Omental fat pad (tissue), 4 donors: ENCODE measurements around the gene ANKS1B. TPM values are rescaled to one million over a fixed set of nuclear protein-coding genes. Genes with fewer than 3 reads are reported as not detected.

Source experiments
- ATAC-seq: fragments of 150-250 bp; one replicate; pipeline ENCODE4 v1.9.1; 2016; ENCODE audit warnings: mild to moderate bottlenecking, moderate library complexity; ENCODE audit not compliant: low FRiP score
- DNase-seq: peaks from one replicate; pipeline ENCODE4 v3.0.0-alpha.2; 2019; ENCODE audit warnings: low spot score
- total RNA-seq, 4 donors: library from RNA; depleted of rRNA; stranded (reverse); fragments of >200 nt; gene quantifications; one replicate each; pipeline ENCODE4 v1.1.0, GENCODE V29; 2016
- TF ChIP-seq, protein P1 (sequence below), 3 donors: fragments of 450-650 bp; IDR thresholded peaks; one replicate each; pipeline ENCODE4 v1.5.1; 2016 to 2017; ENCODE audit warnings: antibody characterized with exemption in 3 of 3, mild to moderate bottlenecking in 3 of 3, moderate library complexity in 2 of 3

Gene ANKS1B
- total RNA-seq, 4 donors from 2014 or later, result 5.5 to 26.4 (median 7.6) TPM

DNA sequence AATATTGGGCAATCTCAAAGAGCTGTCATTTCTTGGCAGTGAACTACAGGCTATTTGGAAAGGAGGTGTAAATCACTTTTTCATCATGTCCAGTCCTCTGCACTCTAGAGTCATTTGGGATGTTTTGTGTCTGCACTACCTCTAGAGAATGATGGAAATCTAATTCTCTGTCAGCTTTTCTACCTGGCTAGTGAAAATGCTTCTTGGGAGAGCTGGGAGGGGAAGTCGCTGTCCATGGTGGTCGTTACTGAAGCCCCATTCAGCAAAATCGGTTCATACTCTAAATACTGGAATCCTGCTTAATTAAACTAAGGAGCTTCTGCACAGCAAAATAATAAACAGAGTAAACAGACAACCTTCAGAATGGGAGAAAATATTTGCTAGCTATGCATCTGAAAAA, 1087.8 kb downstream of the ANKS1B start:
- DNase-seq, result no peak
- ATAC-seq, result no peak
- TF ChIP-seq, protein P1, sequence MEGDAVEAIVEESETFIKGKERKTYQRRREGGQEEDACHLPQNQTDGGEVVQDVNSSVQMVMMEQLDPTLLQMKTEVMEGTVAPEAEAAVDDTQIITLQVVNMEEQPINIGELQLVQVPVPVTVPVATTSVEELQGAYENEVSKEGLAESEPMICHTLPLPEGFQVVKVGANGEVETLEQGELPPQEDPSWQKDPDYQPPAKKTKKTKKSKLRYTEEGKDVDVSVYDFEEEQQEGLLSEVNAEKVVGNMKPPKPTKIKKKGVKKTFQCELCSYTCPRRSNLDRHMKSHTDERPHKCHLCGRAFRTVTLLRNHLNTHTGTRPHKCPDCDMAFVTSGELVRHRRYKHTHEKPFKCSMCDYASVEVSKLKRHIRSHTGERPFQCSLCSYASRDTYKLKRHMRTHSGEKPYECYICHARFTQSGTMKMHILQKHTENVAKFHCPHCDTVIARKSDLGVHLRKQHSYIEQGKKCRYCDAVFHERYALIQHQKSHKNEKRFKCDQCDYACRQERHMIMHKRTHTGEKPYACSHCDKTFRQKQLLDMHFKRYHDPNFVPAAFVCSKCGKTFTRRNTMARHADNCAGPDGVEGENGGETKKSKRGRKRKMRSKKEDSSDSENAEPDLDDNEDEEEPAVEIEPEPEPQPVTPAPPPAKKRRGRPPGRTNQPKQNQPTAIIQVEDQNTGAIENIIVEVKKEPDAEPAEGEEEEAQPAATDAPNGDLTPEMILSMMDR (IDR thresholded peaks at IDR 0.05), result no peak

DNA sequence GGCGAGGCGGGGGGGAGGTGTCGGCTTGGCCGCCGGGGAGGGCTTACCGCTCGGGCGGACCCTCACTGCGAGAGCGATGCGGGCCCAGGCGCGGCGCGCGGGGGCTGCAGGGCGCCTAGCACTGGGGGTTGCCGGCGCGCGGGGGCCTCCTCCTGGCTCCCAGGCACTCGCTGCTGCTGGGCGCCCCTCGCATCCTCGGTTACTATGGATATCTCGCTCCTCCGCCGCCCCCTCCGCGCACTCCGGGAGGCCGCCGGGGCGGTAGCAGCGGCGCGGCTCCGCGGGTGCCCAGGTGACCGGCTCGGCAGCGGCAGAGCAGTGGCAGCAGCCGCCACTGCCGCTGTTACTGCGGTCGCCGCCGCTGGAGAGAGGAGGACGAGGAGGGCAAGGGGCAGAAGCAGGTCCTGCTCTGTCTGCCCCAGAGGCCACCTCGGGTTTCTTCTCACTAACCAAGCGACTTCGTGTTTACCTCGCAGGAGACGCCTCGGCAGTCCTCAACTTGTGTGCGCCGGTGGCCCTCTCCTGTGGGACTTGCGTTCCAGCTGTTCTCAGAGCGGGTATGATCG, 1089.6 kb downstream of the ANKS1B start:
- peak; percentile 16 for ATAC-seq
- TF ChIP-seq, protein P1 (IDR thresholded peaks at IDR 0.05), result no peak
- DNase-seq, result no peak

DNA sequence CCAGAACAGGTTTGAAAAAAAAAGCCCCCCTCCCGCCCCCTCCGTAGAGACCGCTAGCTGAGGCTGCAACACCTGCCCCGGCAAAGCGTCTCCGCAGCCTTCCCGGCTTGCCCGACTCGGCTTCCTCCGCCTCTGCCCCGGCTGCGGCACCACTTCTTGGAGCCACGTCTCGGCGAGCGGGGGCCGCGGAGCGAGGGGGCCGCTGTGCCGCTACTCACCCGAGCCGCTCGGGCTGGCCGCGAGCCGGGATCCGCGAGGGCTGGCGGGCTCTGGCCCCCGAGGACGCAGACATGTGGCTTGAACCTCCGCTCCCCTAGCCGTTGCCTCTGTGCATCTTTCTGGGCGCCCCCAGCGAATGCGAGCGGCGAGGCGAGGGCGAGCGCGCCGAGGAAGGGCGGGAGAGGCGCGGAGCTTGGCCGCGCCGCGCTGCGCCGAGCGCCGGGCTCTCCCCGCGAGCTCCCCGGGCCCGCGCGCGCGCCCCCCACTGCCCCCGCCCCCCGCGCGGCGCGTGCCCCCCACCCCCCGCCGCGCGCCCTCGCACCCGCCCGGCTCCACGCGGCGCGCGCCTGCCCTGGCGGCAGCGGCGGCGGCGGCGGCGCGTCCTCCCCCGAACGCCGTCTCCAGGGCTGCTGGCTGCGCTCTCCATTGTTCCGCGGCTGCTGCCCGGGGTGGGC, 1090.2 kb downstream of the ANKS1B start:
- TF ChIP-seq, protein P1 (IDR thresholded peaks at IDR 0.05), result no peak
- no peak for DNase-seq

DNA sequence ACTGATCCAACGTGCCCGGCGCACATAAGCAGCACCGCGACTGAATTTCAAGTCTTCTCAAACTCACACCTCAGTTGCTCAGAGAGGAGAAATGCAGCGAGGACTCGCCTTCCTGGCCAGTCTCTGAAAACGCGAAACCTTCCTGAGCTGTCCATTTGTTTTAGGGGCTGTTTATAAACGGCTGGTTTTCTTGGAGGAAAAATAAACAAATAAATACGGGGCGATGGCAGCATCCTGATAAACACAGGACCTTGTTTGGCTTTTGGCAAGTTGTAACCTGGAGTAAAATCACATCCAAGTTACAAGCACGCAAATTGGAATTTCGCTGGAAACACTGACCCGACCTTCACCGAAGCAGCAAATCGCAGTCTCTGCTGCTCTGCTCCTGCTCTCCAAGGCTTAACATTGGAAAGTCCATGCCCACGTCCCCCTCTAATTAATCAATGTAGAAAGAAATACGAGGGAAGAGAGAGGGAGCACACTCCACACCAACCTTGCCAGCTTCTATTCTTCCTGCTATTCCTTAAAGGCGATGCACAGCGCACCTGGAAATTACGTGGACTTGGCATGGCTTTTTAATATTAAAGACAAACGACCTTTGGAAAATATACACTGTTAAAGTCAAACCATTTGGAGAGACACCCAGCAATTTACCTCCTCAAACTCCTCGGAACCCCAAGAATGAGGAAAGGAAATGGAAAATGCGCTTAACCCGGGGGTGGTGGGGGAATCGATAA, 1090.9 kb downstream of the ANKS1B start:
- ATAC-seq (peak; percentile 29), DNase-seq (no peak)
- TF ChIP-seq, protein P1 (IDR thresholded peaks at IDR 0.05), result no peak

More for the DNA sequence above, 1090.2 kb downstream of the ANKS1B start:
- peak; percentile 60 for ATAC-seq

DNA sequence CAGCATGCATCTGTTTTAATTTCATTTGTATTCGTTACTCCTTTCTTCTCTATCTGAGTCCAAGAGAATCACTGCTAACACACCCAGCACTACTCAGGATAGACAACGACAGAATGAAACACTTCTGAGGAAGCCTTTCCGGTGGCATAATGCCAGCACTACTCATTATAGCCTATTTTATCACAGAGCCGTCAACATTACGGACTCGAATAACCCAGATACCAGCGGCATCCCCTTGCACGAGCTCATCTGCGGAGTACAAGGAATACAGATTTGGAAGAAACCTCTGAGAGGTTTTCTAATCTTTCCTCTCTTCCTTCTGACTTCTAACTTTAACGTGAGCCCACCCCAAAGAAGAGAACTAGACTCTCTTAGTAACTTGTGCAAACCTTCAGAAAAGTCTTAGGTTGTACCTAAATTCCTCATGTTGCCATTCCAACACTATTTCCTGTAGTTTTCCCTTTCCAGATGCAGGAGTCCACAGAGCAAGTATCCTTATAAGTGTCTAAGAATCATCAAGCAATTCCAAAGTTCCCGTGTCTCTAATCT, 1091.5 kb downstream of the ANKS1B start:
- no peak for DNase-seq
- ATAC-seq, result no peak
- TF ChIP-seq, protein P1 (IDR thresholded peaks at IDR 0.05), result no peak

DNA sequence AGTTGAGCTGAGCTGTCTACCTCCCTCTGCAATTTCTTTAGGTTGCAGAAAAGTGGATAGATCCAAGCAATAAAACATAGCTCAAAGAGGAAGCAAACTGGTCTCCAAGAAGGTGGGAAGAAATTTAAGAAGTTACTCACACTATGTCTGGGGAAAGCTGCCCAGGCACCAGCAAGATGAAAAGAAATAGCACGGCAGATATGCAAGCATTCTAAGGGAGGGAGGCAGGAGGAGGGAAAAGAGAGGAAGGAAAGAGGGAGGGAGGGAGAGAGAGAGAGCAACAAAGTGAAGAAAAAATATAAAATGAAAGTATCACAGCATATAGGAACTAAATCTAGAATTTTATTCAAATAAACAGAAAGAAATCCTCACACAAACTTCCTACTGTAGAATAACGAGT, 1099.0 kb downstream of the ANKS1B start:
- ATAC-seq, result no peak
- TF ChIP-seq, protein P1 (IDR thresholded peaks at IDR 0.05), result no peak
- no peak for DNase-seq
